ENCODE results near the gene NXNL1. TPM values are rescaled to one million over a fixed set of nuclear protein-coding genes. Genes with fewer than 3 reads are reported as not detected.
A peak's percentile ranks its signal among the peaks of the same experiment; 100 is the strongest.

NXNL1 gene
- total and polyA plus RNA-seq, 5 experiments from 2014 or later = not detected

- Mint-ChIP-seq H3K27ac (peak overlapping the region; percentile 79 to 98 (median 94)), H3K27me3 (no peaks in the 10 kb centered on the region), H3K36me3 (no peaks in the 10 kb centered on the region), H3K4me1 (peaks cover 20 to 58% (median 36%) of the 10 kb centered on the region in 4 donors), H3K9me3 (no peaks in the 10 kb centered on the region), H3K4me3 (peak overlapping the region; percentile 85 to 100 (median 96))
- POLR2A ChIA-PET = no interaction called here
- no peak for DNase-seq
- no peak for ATAC-seq
These were observed 7.8 kb upstream of the NXNL1 start for GRCh38 chr19:17468302-17469091.

- Mint-ChIP-seq H3K27me3 (peaks cover 0 to 2% (median 0%) of the 10 kb centered on the region in 5 donors), H3K4me1 (peaks cover 20 to 53% (median 29%) of the 10 kb centered on the region in 4 donors), H3K36me3 (no peaks in the 10 kb centered on the region), H3K27ac (peak overlapping the region in 9 of 10 donors; percentile 15 to 96 (median 75)), H3K9me3 (no peaks in the 10 kb centered on the region), H3K4me3 (peak overlapping the region in 2 of 10 donors; percentile 3 to 11)
- POLR2A ChIA-PET = interaction anchor here (1.1 kb wide), 1 partner anchor 19 kb away, joined by 3 read pairs; no protein-coding TSS in a partner anchor
- DNase-seq = no peak
- ATAC-seq = no peak
These were observed 7.0 kb upstream of the NXNL1 start for GRCh38 chr19:17467471-17468301.

- POLR2A ChIA-PET = interaction anchor here (1.3 kb wide), 1 partner anchor 121 kb away, joined by 3 read pairs; no protein-coding TSS in a partner anchor
- Mint-ChIP-seq H3K27ac (peak overlapping the region in 2 of 10 donors; percentile 25 to 43), H3K36me3 (no peaks in the 10 kb centered on the region), H3K27me3 (peaks cover 0 to 4% (median 0%) of the 10 kb centered on the region in 5 donors), H3K4me3 (no peak overlapping the region), H3K4me1 (peaks cover 20 to 47% (median 25%) of the 10 kb centered on the region in 4 donors), H3K9me3 (no peaks in the 10 kb centered on the region)
- ATAC-seq (no peak), DNase-seq (no peak)
These were observed 5.7 kb upstream of the NXNL1 start for GRCh38 chr19:17466487-17466850.

GRCh38 chr19:17458970-17459369 is 1.8 kb downstream of the NXNL1 start:
- Mint-ChIP-seq H3K4me1 (peaks cover 0 to 11% (median 2%) of the 10 kb centered on the region in 4 donors), H3K27ac (no peak overlapping the region), H3K9me3 (no peaks in the 10 kb centered on the region), H3K4me3 (no peak overlapping the region), H3K36me3 (no peaks in the 10 kb centered on the region), H3K27me3 (peaks cover 10 to 60% (median 20%) of the 10 kb centered on the region in 5 donors)
- no peak for ATAC-seq
- no peak for DNase-seq
- POLR2A ChIA-PET = interaction anchor here (0.8 kb wide), 1 partner anchor 11 kb away, joined by 3 read pairs; the partner anchor contains the start of gene SLC27A1

GRCh38 chr19:17457616-17458015 is 3.1 kb downstream of the NXNL1 start:
- ATAC-seq (no peak), DNase-seq (no peak)
- H3K36me3 Mint-ChIP-seq = no peaks in the 10 kb centered on the region
- H3K9me3 Mint-ChIP-seq = no peaks in the 10 kb centered on the region
- H3K27ac Mint-ChIP-seq = no peak overlapping the region
- POLR2A ChIA-PET = no interaction called here
- H3K27me3 Mint-ChIP-seq = peaks cover 13 to 62% (median 24%) of the 10 kb centered on the region in 5 donors
- peaks cover 0 to 15% (median 5%) of the 10 kb centered on the region in 4 donors for H3K4me1 Mint-ChIP-seq
- no peak overlapping the region for H3K4me3 Mint-ChIP-seq

- Mint-ChIP-seq H3K27ac (no peak overlapping the region), H3K4me3 (peak overlapping the region in 2 of 10 donors; percentile 8 to 38), H3K4me1 (peaks cover 0 to 15% (median 5%) of the 10 kb centered on the region in 4 donors), H3K36me3 (no peaks in the 10 kb centered on the region), H3K27me3 (peaks cover 13 to 69% (median 26%) of the 10 kb centered on the region in 5 donors), H3K9me3 (no peaks in the 10 kb centered on the region)
- POLR2A ChIA-PET = no interaction called here
- ATAC-seq (no peak), DNase-seq (no peak)
These were observed 4.6 kb downstream of the NXNL1 start for GRCh38 chr19:17456127-17456526.

- Mint-ChIP-seq H3K27me3 (peaks cover 13 to 64% (median 26%) of the 10 kb centered on the region in 5 donors), H3K9me3 (no peaks in the 10 kb centered on the region), H3K4me3 (peak overlapping the region in 3 of 10 donors; percentile 8 to 41 (median 31)), H3K36me3 (no peaks in the 10 kb centered on the region), H3K4me1 (peaks cover 0 to 15% (median 7%) of the 10 kb centered on the region in 4 donors), H3K27ac (no peak overlapping the region)
- DNase-seq (no peak), ATAC-seq (no peak)
- POLR2A ChIA-PET = interaction anchor here (0.6 kb wide), 1 partner anchor 14 kb away, joined by 3 read pairs; no protein-coding TSS in a partner anchor
These were observed 5.2 kb downstream of the NXNL1 start for GRCh38 chr19:17455308-17456123.

GRCh38 chr19:17454576-17455071 is 6.1 kb downstream of the NXNL1 start:
- ATAC-seq = no peak
- H3K4me3 Mint-ChIP-seq = peak overlapping the region in 3 of 10 donors; percentile 10 to 30 (median 11)
- peaks cover 17 to 63% (median 29%) of the 10 kb centered on the region in 5 donors for H3K27me3 Mint-ChIP-seq
- POLR2A ChIA-PET = interaction anchor here (0.6 kb wide), 1 partner anchor 13 kb away, joined by 3 read pairs; no protein-coding TSS in a partner anchor
- H3K9me3 Mint-ChIP-seq = no peaks in the 10 kb centered on the region
- DNase-seq = no peak
- no peak overlapping the region for H3K27ac Mint-ChIP-seq
- H3K4me1 Mint-ChIP-seq = peaks cover 0 to 22% (median 14%) of the 10 kb centered on the region in 4 donors
- no peaks in the 10 kb centered on the region for H3K36me3 Mint-ChIP-seq

GRCh38 chr19:17451820-17452219 is 8.9 kb downstream of the NXNL1 start:
- Mint-ChIP-seq H3K27me3 (peaks cover 11 to 46% (median 23%) of the 10 kb centered on the region in 5 donors), H3K4me3 (no peak overlapping the region), H3K27ac (no peak overlapping the region), H3K9me3 (no peaks in the 10 kb centered on the region), H3K36me3 (no peaks in the 10 kb centered on the region), H3K4me1 (peaks cover 0 to 25% (median 16%) of the 10 kb centered on the region in 4 donors)
- DNase-seq (no peak), ATAC-seq (no peak)
- POLR2A ChIA-PET = no interaction called here

- H3K27ac Mint-ChIP-seq = no peak overlapping the region
- no peak for ATAC-seq
- no peaks in the 10 kb centered on the region for H3K36me3 Mint-ChIP-seq
- no peak for DNase-seq
- peaks cover 7 to 34% (median 17%) of the 10 kb centered on the region in 5 donors for H3K27me3 Mint-ChIP-seq
- peaks cover 0 to 25% (median 14%) of the 10 kb centered on the region in 4 donors for H3K4me1 Mint-ChIP-seq
- no peaks in the 10 kb centered on the region for H3K9me3 Mint-ChIP-seq
- peak overlapping the region in 5 of 10 donors; percentile 7 to 62 (median 40) for H3K4me3 Mint-ChIP-seq
- POLR2A ChIA-PET = interaction anchor here (0.7 kb wide), 3 partner anchors 27 to 484 kb away, joined by 3 to 4 read pairs (median 3); no protein-coding TSS in a partner anchor
These were observed 10.3 kb downstream of the NXNL1 start for GRCh38 chr19:17450264-17451075.

Measured in naive thymus-derived CD8-positive, alpha-beta T cell (primary cell).